ENCODE results near the gene SLC45A2.

Gene SLC45A2

GRCh38 chr5:33903118-33903517 is 81.4 kb downstream of the SLC45A2 start:
- Histone ChIP-seq H3K4me3 (ENCODE audit: low read depth, low read length, poor library complexity, severe bottlenecking) (no peak overlapping the region), H3K36me3 (ENCODE audit: insufficient read depth, low read length) (no peaks in the 10 kb centered on the region), H2AFZ (ENCODE audit: low read length) (no peak overlapping the region), H3K79me2 (ENCODE audit: insufficient read depth, low read length) (no peaks in the 10 kb centered on the region), H3F3A (ENCODE audit: insufficient read depth, low read length) (no peaks in the 10 kb centered on the region), H3K27me3 (ENCODE audit: insufficient read depth, low read length) (no peaks in the 10 kb centered on the region), H3K9me2 (ENCODE audit: low read depth, low read length) (no peaks in the 10 kb centered on the region), H3K27ac (ENCODE audit: low read depth, low read length, poor library complexity, severe bottlenecking) (no peak overlapping the region), H3K9me3 (ENCODE audit: low read length) (0 out of 2 replicates have a peak, but pooled peaks cover 3% of the 10 kb centered on the region), H3K9ac (ENCODE audit: low read length) (no peak overlapping the region), H3K4me2 (ENCODE audit: low read length) (no peak overlapping the region), H4K20me1 (ENCODE audit: insufficient read depth, low read length) (no peaks in the 10 kb centered on the region), H3K4me1 (ENCODE audit: insufficient read depth, low read length, severe bottlenecking) (no peaks in the 10 kb centered on the region)
- TF ChIP-seq EZH2 (IDR thresholded peaks at IDR 0.05; ENCODE audit: borderline replicate concordance, low read length) (no peak), CTCF (IDR thresholded peaks at IDR 0.05; ENCODE audit: low read length) (no peak)

GRCh38 chr5:33901156-33901555 is 83.3 kb downstream of the SLC45A2 start:
- TF ChIP-seq CTCF (IDR thresholded peaks at IDR 0.05; ENCODE audit: low read length) = no peak
- no peak for TF ChIP-seq EZH2 (IDR thresholded peaks at IDR 0.05; ENCODE audit: borderline replicate concordance, low read length)
- Histone ChIP-seq H3K9me3 (ENCODE audit: low read length) (no peaks in the 10 kb centered on the region), H3K36me3 (ENCODE audit: insufficient read depth, low read length) (no peaks in the 10 kb centered on the region), H3K4me1 (ENCODE audit: insufficient read depth, low read length, severe bottlenecking) (no peaks in the 10 kb centered on the region), H3K4me3 (ENCODE audit: low read depth, low read length, poor library complexity, severe bottlenecking) (no peak overlapping the region), H3K79me2 (ENCODE audit: insufficient read depth, low read length) (no peaks in the 10 kb centered on the region), H3K9me2 (ENCODE audit: low read depth, low read length) (no peaks in the 10 kb centered on the region), H3K27me3 (ENCODE audit: insufficient read depth, low read length) (no peaks in the 10 kb centered on the region), H3K4me2 (ENCODE audit: low read length) (no peak overlapping the region), H3K9ac (ENCODE audit: low read length) (no peak overlapping the region), H4K20me1 (ENCODE audit: insufficient read depth, low read length) (no peaks in the 10 kb centered on the region), H3K27ac (ENCODE audit: low read depth, low read length, poor library complexity, severe bottlenecking) (no peak overlapping the region), H2AFZ (ENCODE audit: low read length) (no peak overlapping the region), H3F3A (ENCODE audit: insufficient read depth, low read length) (no peaks in the 10 kb centered on the region)

Measured in OCI-LY1 (cell line).